Ishikawa (cell line): ENCODE data around the gene MTARC1.

Experiments
- CEBPB ChIP-seq: IDR thresholded peaks from 2 replicates; pipeline ENCODE4 v1.6.1; 2012
- CREB1 ChIP-seq: IDR thresholded peaks from 2 replicates; pipeline ENCODE4 v1.6.1; 2012; ENCODE audit warnings: low read depth
- EGR1 ChIP-seq: IDR thresholded peaks from 2 replicates; pipeline ENCODE4 v1.6.1; 2012
- EP300 ChIP-seq: IDR thresholded peaks from 2 replicates; pipeline ENCODE4 v1.6.1; 2012; ENCODE audit warnings: borderline replicate concordance
- FOXM1 ChIP-seq: IDR thresholded peaks from 2 replicates; pipeline ENCODE4 v1.6.1; 2012; ENCODE audit warnings: low read depth, borderline replicate concordance
- NFIC ChIP-seq: IDR thresholded peaks from 2 replicates; pipeline ENCODE4 v1.6.1; 2012
- RAD21 ChIP-seq: IDR thresholded peaks from 2 replicates; pipeline ENCODE4 v1.6.1; 2012; ENCODE audit warnings: low read depth
- REST ChIP-seq: IDR thresholded peaks from 2 replicates; pipeline ENCODE4 v1.6.1; 2012; ENCODE audit warnings: low read depth, mild to moderate bottlenecking
- TAF1 ChIP-seq: IDR thresholded peaks from 2 replicates; pipeline ENCODE4 v1.6.1; 2012; ENCODE audit warnings: low read depth, mild to moderate bottlenecking
- TCF12 ChIP-seq: IDR thresholded peaks from 2 replicates; pipeline ENCODE4 v1.6.1; 2012; ENCODE audit warnings: low read depth
- TEAD4 ChIP-seq: IDR thresholded peaks from 2 replicates; pipeline ENCODE4 v1.6.1; 2012
- YY1 ChIP-seq: IDR thresholded peaks from 2 replicates; pipeline ENCODE4 v1.6.1; 2012; ENCODE audit warnings: low read depth
- ZBTB7A ChIP-seq: IDR thresholded peaks from 2 replicates; pipeline ENCODE4 v1.6.1; 2012; ENCODE audit warnings: low read depth
- TF ChIP-seq, protein P1 (sequence below): IDR thresholded peaks from 2 replicates; pipeline ENCODE4 v1.6.1; 2012

The MTARC1 gene

DNA sequence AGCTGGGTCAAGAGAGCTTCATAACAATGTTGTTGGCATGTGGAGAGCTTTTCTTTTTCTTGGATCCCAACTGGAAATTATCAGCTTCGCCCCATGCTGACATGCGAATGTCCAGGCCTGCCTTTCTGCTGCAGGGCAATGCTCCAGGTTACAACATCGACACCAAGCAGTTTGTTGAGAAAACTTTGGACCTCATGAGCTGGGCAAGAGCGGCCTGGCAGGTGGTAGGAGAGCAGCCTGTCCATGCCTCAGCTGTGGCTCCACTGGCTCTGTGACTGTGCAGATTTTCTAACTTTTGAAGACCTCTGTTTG, 41.4 kb downstream of the MTARC1 start:
- no peak for TF ChIP-seq CREB1
- no peak for TF ChIP-seq EP300
- TF ChIP-seq RAD21 = no peak
- no peak for TF ChIP-seq TAF1
- TF ChIP-seq REST = no peak
- TF ChIP-seq, protein P1, sequence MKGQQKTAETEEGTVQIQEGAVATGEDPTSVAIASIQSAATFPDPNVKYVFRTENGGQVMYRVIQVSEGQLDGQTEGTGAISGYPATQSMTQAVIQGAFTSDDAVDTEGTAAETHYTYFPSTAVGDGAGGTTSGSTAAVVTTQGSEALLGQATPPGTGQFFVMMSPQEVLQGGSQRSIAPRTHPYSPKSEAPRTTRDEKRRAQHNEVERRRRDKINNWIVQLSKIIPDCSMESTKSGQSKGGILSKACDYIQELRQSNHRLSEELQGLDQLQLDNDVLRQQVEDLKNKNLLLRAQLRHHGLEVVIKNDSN = no peak
- TF ChIP-seq EGR1 = no peak

DNA sequence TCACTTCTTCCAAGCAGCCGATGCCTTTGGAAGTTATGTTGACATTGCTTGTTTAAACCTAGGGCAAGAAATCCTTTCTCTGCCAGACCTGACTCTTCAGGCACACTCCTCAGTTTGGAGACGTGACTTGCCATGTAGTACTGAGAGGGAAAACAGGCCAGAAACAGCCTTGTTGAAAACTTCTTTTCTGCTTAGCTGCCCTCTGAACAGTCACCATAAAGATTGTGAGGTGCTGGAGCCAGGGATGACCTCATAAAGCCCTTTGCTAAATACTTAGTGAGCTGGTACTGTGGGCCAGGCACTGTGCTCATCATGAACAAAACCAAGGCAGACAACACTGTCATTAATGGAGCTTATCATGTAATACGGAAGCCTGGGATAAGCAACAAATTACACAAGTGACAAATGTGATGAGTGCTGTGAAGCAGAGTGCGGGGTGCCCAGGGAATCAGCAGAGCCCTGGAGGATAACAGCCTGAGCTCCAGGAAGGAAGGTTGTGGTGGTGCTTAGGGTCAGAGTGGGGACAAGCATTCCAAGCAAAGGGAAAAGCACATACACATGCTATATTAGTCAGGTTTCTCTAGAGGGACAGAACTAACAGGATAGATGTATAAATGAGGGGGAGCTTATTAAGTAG, 42.4 kb downstream of the MTARC1 start:
- no peak for TF ChIP-seq TEAD4

DNA sequence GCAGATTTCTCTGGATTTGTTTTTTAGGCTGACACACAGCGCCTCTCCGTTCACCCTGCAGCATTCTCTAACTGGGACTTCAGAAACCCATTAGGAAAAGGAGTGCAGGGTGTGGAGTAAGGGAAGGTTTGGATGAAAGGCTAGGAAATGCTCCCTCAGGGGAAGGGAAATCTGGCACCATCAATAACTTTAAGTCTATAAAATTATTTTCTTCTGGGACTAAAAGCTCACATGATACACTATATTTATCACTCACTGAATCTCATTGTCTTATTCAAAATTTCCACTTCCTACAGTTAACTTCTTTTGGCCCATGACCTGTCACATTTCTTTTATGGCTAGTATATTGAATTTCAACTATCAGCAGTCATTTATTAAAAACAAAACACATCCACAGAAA, 46.7 kb downstream of the MTARC1 start:
- TF ChIP-seq CEBPB (no peak), RAD21 (no peak), TAF1 (no peak), TCF12 (no peak), EP300 (no peak), CREB1 (no peak), YY1 (no peak), NFIC (no peak), ZBTB7A (no peak)
- TF ChIP-seq, protein P1 = no peak

DNA sequence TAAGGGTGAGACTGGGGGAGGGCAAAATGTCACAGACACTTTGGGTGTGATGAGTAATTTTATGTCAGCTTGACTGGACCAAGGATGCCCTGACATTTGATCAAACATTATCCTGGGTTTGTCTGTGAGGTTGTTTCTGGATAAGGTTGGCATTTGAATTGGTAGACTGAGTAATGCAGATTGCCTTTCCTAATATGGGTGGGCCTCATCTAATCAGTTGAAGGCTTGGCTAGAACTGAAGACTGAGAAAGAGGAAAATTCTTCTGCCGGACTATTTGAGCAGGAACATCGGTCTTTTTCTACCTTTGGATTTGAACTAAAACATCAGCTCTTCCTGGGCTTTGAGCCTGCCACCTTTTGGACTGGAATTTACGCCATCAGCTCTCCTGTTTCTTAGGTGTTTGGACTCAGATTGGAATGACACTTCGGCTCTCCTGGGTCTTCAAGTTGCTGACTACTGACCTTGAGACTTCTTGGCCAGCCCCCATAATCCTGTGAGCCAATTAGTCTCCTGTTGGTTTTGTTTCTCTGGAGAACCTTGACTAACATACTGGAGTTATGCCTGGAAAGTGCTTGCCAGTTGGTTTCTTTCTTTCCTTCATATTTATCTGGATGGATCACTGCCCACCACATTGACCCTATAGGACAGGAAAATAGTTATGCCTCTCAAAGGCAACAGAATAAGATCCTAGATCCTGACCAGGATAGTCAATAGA, 47.6 kb downstream of the MTARC1 start:
- TF ChIP-seq EGR1 (no peak), YY1 (no peak), FOXM1 (no peak), REST (no peak), EP300 (no peak), CREB1 (no peak), TAF1 (no peak), CEBPB (no peak), ZBTB7A (no peak), NFIC (no peak), RAD21 (no peak), TCF12 (no peak), TEAD4 (no peak)
- TF ChIP-seq, protein P1 = no peak
